ENCODE data around the gene ZNF148. TPM values are rescaled to one million over a fixed set of nuclear protein-coding genes. Genes with fewer than 3 reads are reported as not detected.

The ZNF148 gene
- total RNA-seq, 1 experiment from 2014 or later, result 55.8 TPM

GRCh38 chr3:125231895-125232294 lies 143.2 kb downstream of the ZNF148 start:
- BruUV-seq (replicated peaks), result no TSS peak
- no peak overlapping the region for H3K27ac ChIP-seq (ENCODE audit: low read length)
- no peaks in the 10 kb centered on the region for H3K9me3 ChIP-seq (ENCODE audit: control insufficient read depth, insufficient read depth, low read depth, low read length)
- H3K4me1 ChIP-seq (ENCODE audit: control insufficient read depth, insufficient read depth, low read length), result no peaks in the 10 kb centered on the region
- no peak for ATAC-seq
- H3K36me3 ChIP-seq (ENCODE audit: control insufficient read depth, insufficient read depth, low read length), result peaks cover 6% of the 10 kb centered on the region
- DNase-seq (ENCODE audit: low read depth, low spot score), result no peak
- no peak for TF ChIP-seq CTCF (IDR thresholded peaks at IDR 0.05)
- TF ChIP-seq, protein P1, sequence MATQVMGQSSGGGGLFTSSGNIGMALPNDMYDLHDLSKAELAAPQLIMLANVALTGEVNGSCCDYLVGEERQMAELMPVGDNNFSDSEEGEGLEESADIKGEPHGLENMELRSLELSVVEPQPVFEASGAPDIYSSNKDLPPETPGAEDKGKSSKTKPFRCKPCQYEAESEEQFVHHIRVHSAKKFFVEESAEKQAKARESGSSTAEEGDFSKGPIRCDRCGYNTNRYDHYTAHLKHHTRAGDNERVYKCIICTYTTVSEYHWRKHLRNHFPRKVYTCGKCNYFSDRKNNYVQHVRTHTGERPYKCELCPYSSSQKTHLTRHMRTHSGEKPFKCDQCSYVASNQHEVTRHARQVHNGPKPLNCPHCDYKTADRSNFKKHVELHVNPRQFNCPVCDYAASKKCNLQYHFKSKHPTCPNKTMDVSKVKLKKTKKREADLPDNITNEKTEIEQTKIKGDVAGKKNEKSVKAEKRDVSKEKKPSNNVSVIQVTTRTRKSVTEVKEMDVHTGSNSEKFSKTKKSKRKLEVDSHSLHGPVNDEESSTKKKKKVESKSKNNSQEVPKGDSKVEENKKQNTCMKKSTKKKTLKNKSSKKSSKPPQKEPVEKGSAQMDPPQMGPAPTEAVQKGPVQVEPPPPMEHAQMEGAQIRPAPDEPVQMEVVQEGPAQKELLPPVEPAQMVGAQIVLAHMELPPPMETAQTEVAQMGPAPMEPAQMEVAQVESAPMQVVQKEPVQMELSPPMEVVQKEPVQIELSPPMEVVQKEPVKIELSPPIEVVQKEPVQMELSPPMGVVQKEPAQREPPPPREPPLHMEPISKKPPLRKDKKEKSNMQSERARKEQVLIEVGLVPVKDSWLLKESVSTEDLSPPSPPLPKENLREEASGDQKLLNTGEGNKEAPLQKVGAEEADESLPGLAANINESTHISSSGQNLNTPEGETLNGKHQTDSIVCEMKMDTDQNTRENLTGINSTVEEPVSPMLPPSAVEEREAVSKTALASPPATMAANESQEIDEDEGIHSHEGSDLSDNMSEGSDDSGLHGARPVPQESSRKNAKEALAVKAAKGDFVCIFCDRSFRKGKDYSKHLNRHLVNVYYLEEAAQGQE (IDR thresholded peaks at IDR 0.05; ENCODE audit: insufficient read depth in 1 of 2, low read depth in 2 of 2, low read length in 1 of 2), result no peak
- POLR2A ChIA-PET, result interaction anchor here (0.7 kb wide), 1 partner anchor 119 kb away, joined by 4 read pairs; no protein-coding TSS in a partner anchor
- no peaks in the 10 kb centered on the region for H3K27me3 ChIP-seq (ENCODE audit: control insufficient read depth, insufficient read depth, low read length)
- no peak overlapping the region for H3K4me3 ChIP-seq (ENCODE audit: low read depth in 2 of 2, low read length in 2 of 2)
- intact Hi-C loops (cut with micrococcal nuclease; ENCODE audit: unreplicated experiment), result no loop called here
- CTCF ChIA-PET, result no interaction called here
- in situ Hi-C loops (cut with HindIII; ENCODE audit: low pct_unique_long_range_greater_than_20kb, low sequenced_read_pairs), result no loop called here

DNA sequence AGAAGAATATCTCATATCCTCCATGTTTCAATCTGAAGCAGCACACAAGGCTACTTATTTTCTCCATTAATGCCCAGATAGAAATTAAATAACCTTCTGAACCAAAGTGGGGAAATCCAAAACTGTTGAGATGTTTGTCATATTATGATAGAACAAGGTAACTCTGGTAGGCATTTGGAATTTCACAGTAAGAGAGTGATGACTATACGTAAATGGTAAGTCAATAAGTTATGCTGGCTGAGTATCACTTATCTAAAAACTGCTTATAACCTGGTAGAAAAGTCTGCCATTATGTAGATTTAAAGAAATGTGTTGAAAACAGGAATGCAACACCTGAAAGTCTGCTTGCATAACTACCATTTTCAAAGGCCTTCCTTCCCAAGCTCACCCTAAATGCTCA lies 145.4 kb downstream of the ZNF148 start:
- Histone ChIP-seq H3K4me1 (ENCODE audit: control insufficient read depth, insufficient read depth, low read length) (no peaks in the 10 kb centered on the region), H3K36me3 (ENCODE audit: control insufficient read depth, insufficient read depth, low read length) (peaks cover 6% of the 10 kb centered on the region), H3K27ac (ENCODE audit: low read length) (no peak overlapping the region), H3K4me3 (ENCODE audit: low read depth in 2 of 2, low read length in 2 of 2) (no peak overlapping the region), H3K9me3 (ENCODE audit: control insufficient read depth, insufficient read depth, low read depth, low read length) (no peaks in the 10 kb centered on the region), H3K27me3 (ENCODE audit: control insufficient read depth, insufficient read depth, low read length) (no peaks in the 10 kb centered on the region)
- ChIA-PET POLR2A (no interaction called here), CTCF (no interaction called here)
- DNase-seq (ENCODE audit: low read depth, low spot score), result no peak
- in situ Hi-C loops (cut with HindIII; ENCODE audit: low pct_unique_long_range_greater_than_20kb, low sequenced_read_pairs) (no loop called here), intact Hi-C loops (cut with micrococcal nuclease; ENCODE audit: unreplicated experiment) (loop anchor here (10.0 kb wide), 1 partner anchor 205 kb away; no protein-coding TSS in a partner anchor)
- BruUV-seq (replicated peaks), result no TSS peak
- no peak for ATAC-seq
- TF ChIP-seq POLR2AphosphoS5 (IDR thresholded peaks at IDR 0.05; ENCODE audit: low read depth, low read length), result no peak
- TF ChIP-seq CTCF (IDR thresholded peaks at IDR 0.05), result no peak
- TF ChIP-seq SIN3A (IDR thresholded peaks at IDR 0.05; ENCODE audit: borderline replicate concordance, insufficient read depth, low read depth, low read length), result no peak
- TF ChIP-seq, protein P1 (IDR thresholded peaks at IDR 0.05; ENCODE audit: insufficient read depth in 1 of 2, low read depth in 2 of 2, low read length in 1 of 2), result no peak
- no peak for TF ChIP-seq TCF7L2 (IDR thresholded peaks at IDR 0.05; ENCODE audit: low read depth, low read length)
